Bronchial epithelial cell (primary cell): Measurements from ENCODE around the gene DEFB129. TPM values are rescaled to one million over a fixed set of nuclear protein-coding genes. Genes with fewer than 3 reads are reported as not detected.
"Not testable (repeated sequence)": the region's sequence is repeated elsewhere in the genome, so short reads cannot be mapped to it uniquely, and the experiment has no call there.

Experiments
- DNase-seq: peaks from one replicate; pipeline ENCODE4 v3.0.0-alpha.2; 2010; ENCODE audit warnings: low read depth
- FAIRE-seq: peaks from 2 replicates; lab custom pipeline; 2011; peaks lifted over from hg19 to GRCh38; lab: Jason Lieb, UNC
- H3K27me3 ChIP-seq: 2 replicates; pipeline ENCODE4 v1.5.1; 2011; ENCODE audit warnings: low read length; ENCODE audit not compliant: control insufficient read depth, insufficient read depth
- H3K36me3 ChIP-seq: 2 replicates; pipeline ENCODE4 v1.5.1; 2011; ENCODE audit warnings: low read length; ENCODE audit not compliant: control insufficient read depth, insufficient read depth
- H3K4me3 ChIP-seq: 2 replicates; pipeline ENCODE4 v1.5.1; 2011; ENCODE audit warnings: mild to moderate bottlenecking, low read depth, low read length, control low read depth
- CTCF ChIP-seq: IDR thresholded peaks from 2 replicates; pipeline ENCODE4 v1.5.1; 2011; ENCODE audit warnings: mild to moderate bottlenecking, moderate library complexity, low read length, control low read depth, inconsistent platforms; ENCODE audit not compliant: insufficient read depth, severe bottlenecking
- total RNA-seq: library from RNA; depleted of rRNA; stranded (reverse); fragments of >200 nt; gene quantifications from 2 replicates; pipeline ENCODE4 v1.2.1, GENCODE V29; 2014

DEFB129 gene
- total RNA-seq = not detected in 2 replicates

GRCh38 chr20:226958-227357 lies at the start of gene DEFB129:
TSS of gene DEFB129 (plus strand) at chr20:227258. CDS start at chr20:227289, 31 bp downstream.
- no peaks in the 10 kb centered on the region for H3K36me3 ChIP-seq
- DNase-seq (no peak), FAIRE-seq (peak; percentile 18)
- no peak for TF ChIP-seq CTCF
- H3K4me3 ChIP-seq = no peak within 1 kb of the TSS
- H3K27me3 ChIP-seq = no peaks in the 10 kb centered on the region

GRCh38 chr20:184288-184687 lies 42.8 kb upstream of the DEFB129 start:
- Histone ChIP-seq H3K4me3 (no peak overlapping the region), H3K36me3 (no peaks in the 10 kb centered on the region), H3K27me3 (no peaks in the 10 kb centered on the region)
- TF ChIP-seq CTCF = no peak
- DNase-seq = no peak
- FAIRE-seq = no peak

- Histone ChIP-seq H3K4me3 (no peak overlapping the region), H3K27me3 (no peaks in the 10 kb centered on the region), H3K36me3 (no peaks in the 10 kb centered on the region)
- FAIRE-seq = no peak
- TF ChIP-seq CTCF = no peak
- DNase-seq = no peak
Observed at GRCh38 chr20:187733-188132, 39.3 kb upstream of the DEFB129 start.

GRCh38 chr20:189611-190010 lies 37.4 kb upstream of the DEFB129 start, which contains the start of gene DEFB128:
TSS of gene DEFB128 (minus strand) at chr20:189711. CDS start at chr20:189623, 88 bp downstream.
- FAIRE-seq (no peak), DNase-seq (no peak)
- no peak within 1 kb of the TSS for H3K4me3 ChIP-seq
- H3K36me3 ChIP-seq = no peaks in the 10 kb centered on the region
- no peaks in the 10 kb centered on the region for H3K27me3 ChIP-seq
- TF ChIP-seq CTCF = no peak

GRCh38 chr20:198225-198624 lies 28.8 kb upstream of the DEFB129 start:
- H3K36me3 ChIP-seq = no peaks in the 10 kb centered on the region
- H3K27me3 ChIP-seq = no peaks in the 10 kb centered on the region
- FAIRE-seq = no peak
- no peak for DNase-seq
- no peak overlapping the region for H3K4me3 ChIP-seq
- TF ChIP-seq CTCF = no peak

- no peaks in the 10 kb centered on the region for H3K36me3 ChIP-seq
- H3K27me3 ChIP-seq = no peaks in the 10 kb centered on the region
- no peak for TF ChIP-seq CTCF
- FAIRE-seq = no peak
- DNase-seq = no peak
- no peak overlapping the region for H3K4me3 ChIP-seq
Observed at GRCh38 chr20:199996-200395, 27.1 kb upstream of the DEFB129 start.

- not testable (repeated sequence) for DNase-seq, H3K27me3 ChIP-seq, H3K4me3 ChIP-seq, FAIRE-seq, H3K36me3 ChIP-seq
Observed at GRCh38 chr20:203630-204029, 23.4 kb upstream of the DEFB129 start.
